NCI-H1436 (cell line): Measurements from ENCODE around the gene PISD.

Experiments used
- DNase-seq: peaks from one replicate; lab custom pipeline; 2025; lab: John Stamatoyannopoulos, UW

Gene PISD

DNA sequence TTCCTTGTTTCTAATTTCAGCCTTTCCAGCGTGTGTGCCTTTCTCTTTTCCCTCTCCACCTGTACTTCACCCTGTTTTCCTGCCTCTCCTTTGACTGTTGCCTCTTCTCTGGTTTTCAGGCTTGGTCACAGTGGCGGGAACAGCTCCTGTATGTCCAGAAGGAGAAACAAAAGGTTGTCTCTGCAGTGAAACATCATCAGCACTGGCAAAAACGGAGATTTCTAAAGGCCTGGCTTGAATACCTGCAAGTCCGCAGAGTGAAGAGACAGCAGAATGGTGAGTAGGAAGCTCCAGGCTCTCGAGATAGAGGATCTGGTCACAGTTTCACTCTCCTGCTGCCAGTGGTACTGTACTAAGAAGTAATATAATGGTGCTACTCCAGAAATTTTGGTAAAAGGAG, 89.1 kb downstream of the PISD start:
- no peak for DNase-seq

DNA sequence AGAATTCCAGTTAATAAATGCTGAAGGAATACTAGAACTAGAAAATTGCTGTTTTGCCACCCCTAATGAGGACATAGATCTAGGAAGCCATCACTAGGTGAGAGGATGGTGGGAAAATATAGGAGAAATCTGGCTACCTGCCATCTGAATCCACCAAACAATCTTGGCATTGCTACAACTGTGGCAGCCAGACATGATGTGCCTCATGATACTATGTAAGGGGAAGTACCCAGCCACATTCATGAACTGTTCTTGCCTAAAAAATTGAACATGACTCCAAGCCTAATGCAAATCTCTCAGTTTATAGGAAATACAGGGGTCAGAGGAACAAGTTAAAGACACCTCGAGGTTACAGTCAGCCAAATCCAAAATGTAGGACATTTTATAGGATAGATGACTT, 92.9 kb downstream of the PISD start:
- no peak for DNase-seq
